SJSA1 (cell line): ENCODE results near the gene PARP4. TPM values are rescaled to one million over a fixed set of nuclear protein-coding genes. Genes with fewer than 3 reads are reported as not detected.
"Not testable (repeated sequence)": the region's sequence is repeated elsewhere in the genome, so short reads cannot be mapped to it uniquely, and the experiment has no call there.

Experiments used
- DNase-seq, 2 experiments: peaks; one replicate each; pipeline ENCODE4 v3.0.0-alpha.2; 2015 to 2020; ENCODE audit warnings: low spot score in 2 of 2, low read depth in 1 of 2
- H3K27ac ChIP-seq: fragments of 250-450 bp; sonication (Bioruptor Pico); 2 replicates; pipeline ENCODE4 v1.5.1; 2020; ENCODE audit warnings: mild to moderate bottlenecking, moderate library complexity
- H3K27me3 ChIP-seq: fragments of 250-450 bp; sonication (Bioruptor Pico); replicated peaks from 2 replicates; pipeline ENCODE4 v1.5.1; 2020; ENCODE audit warnings: mild to moderate bottlenecking, moderate library complexity
- H3K36me3 ChIP-seq: fragments of 250-450 bp; sonication (Bioruptor Pico); 2 replicates; pipeline ENCODE4 v1.5.1; 2020; ENCODE audit warnings: mild to moderate bottlenecking
- H3K4me1 ChIP-seq: fragments of 250-450 bp; sonication (Bioruptor Pico); replicated peaks from 2 replicates; pipeline ENCODE4 v1.6.1; 2021; ENCODE audit warnings: mild to moderate bottlenecking
- H3K4me3 ChIP-seq: fragments of 250-450 bp; sonication (Bioruptor Pico); 2 replicates; pipeline ENCODE4 v1.5.1; 2020; ENCODE audit warnings: mild to moderate bottlenecking
- H3K9me3 ChIP-seq: fragments of 250-450 bp; sonication (Bioruptor Pico); replicated peaks from 2 replicates; pipeline ENCODE4 v1.5.1; 2020; ENCODE audit warnings: mild to moderate bottlenecking
- total RNA-seq: library from RNA; depleted of rRNA; stranded (reverse); fragments of >200 nt; shearing (Covaris generic); gene quantifications from 2 replicates; pipeline ENCODE4 v1.2.3, GENCODE V29; 2014; rRNA removed

The PARP4 gene
- total RNA-seq, 1 experiment from 2014 or later, result 51.2 TPM

DNA sequence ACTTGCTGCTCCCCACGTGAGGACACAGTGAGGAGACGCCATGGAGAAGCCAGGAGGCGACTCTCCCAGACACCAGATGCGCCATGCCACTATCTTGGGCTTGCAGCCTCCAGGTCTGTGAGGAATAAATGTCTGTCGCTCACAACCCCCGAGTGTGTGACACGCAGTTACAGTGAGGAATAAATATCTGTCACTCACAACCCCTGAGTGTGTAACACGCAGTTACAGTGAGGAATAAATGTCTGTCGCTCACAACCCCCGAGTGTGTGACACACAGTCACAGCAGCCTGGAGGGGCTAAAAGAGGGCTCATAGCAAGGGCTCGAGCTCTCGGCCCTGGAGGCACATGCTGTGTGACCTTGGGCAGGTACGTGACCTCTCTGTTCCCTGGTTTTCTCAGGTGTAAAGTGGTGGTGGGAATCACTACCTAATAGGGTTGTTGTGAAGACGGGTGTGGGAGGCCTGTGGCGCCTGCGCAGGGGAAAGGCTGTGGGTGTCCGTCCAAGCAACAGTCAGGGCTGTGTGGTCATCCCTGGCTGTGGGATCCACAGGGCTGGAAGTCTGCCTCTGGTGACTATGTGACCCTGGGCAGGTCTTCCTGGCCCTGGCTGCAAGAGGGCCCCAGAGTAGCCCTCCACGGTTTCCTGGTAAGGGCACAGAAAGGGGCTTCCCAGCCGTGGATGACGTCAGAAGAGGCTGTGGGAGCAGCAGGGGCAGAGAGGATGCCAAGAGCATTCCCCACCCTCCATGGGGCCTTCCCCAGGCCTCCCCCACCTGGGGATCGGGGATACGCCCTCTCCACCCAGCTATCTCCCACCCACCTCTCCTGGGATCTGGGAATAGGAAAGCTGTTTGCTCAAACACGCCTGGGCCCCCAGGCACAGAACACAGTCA lies 125.5 kb downstream of the PARP4 start:
- Histone ChIP-seq H3K4me3 (no peak overlapping the region), H3K27ac (no peak overlapping the region), H3K27me3 (no peaks in the 10 kb centered on the region), H3K9me3 (no peaks in the 10 kb centered on the region), H3K36me3 (no peaks in the 10 kb centered on the region), H3K4me1 (no peaks in the 10 kb centered on the region)
- no peak for DNase-seq

GRCh38 chr13:24385902-24386301 lies 126.7 kb downstream of the PARP4 start:
- Histone ChIP-seq H3K27ac (no peak overlapping the region), H3K27me3 (no peaks in the 10 kb centered on the region), H3K9me3 (no peaks in the 10 kb centered on the region), H3K36me3 (no peaks in the 10 kb centered on the region), H3K4me3 (no peak overlapping the region), H3K4me1 (no peaks in the 10 kb centered on the region)
- no peak for DNase-seq

- not testable (repeated sequence) for H3K4me1 ChIP-seq, H3K4me3 ChIP-seq, H3K36me3 ChIP-seq, H3K27ac ChIP-seq, DNase-seq, H3K27me3 ChIP-seq, H3K9me3 ChIP-seq
These were observed 127.6 kb downstream of the PARP4 start for GRCh38 chr13:24384946-24385345.

DNA sequence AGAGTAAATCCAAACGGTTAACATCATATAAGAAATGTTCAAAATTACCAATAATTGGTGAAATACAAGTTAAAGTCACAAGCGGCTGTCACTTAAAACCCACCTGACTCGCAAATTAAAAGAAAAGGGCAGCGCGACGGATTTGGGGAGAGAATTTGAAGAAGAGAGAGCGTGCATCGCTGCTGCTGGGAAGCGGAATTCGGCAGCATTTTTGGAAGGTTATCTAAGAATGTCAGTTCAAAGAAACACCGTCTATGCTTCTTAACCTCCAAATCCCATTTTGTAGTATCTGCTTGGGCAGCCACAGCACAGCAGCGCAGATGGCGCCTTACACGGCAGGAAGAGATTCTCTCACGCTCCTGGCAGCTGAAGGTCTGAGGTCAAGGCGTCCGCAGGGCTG lies 128.5 kb downstream of the PARP4 start:
- not testable (repeated sequence) for H3K4me3 ChIP-seq

DNA sequence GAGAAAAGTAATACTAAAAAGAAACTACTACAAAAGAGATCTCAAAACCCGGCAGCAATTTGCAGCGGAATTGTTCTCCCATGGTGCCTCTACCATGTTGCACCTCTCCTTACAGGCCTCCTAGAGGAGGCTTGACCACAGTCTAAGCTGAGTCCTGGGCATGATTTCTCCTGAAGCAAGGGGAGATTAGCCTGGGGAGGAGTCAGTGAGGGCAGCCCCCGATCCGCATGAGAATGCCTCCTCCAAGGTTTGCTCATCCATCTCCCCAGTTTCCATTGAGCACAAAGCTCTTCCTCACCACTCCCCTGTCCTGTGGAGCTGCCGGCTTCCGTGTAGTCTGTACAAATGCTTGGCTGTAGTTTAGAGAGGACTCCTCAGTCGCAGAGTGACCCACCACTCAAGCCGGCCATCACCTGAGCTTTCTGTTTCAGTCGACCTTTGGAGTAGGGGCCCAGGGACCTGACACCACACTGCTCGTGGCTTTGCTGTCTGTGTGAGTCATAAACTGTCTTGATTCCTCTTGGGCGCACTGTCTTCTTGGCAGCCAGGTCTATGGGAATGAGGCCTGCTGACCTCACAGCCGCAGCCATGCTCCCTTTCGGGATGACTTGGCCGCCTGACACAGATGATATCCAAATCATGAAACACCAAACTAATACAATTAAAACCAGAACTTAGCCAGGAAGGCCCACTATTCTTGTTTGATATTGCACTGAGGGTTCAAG lies 130.9 kb downstream of the PARP4 start:
- no peak for DNase-seq

More for the DNA sequence above, 128.5 kb downstream of the PARP4 start:
- H3K4me1 ChIP-seq, H3K27me3 ChIP-seq, H3K27ac ChIP-seq, H3K9me3 ChIP-seq, H3K36me3 ChIP-seq, DNase-seq: not testable (repeated sequence)

DNA sequence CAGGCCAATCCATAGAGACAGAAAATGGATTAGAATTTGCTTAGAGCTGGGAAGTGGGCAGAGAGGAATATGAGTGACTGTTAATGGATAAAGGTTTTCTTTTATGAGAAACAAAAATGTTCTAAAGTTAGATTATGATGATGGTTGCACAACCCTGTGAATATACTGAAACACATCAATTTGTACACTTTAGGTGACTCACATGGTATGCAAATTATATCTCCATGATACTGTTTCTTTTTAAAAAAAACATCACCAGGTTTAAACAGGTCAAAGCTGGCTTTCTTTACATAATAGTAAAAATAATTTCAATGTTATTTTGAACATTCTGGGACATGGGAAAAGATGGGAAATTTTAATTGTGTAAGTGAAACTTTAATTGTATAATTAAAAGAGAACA lies 131.7 kb downstream of the PARP4 start:
- H3K4me1 ChIP-seq, H3K27me3 ChIP-seq, H3K9me3 ChIP-seq, DNase-seq, H3K27ac ChIP-seq, H3K4me3 ChIP-seq, H3K36me3 ChIP-seq: not testable (repeated sequence)

More for the DNA sequence above, 130.9 kb downstream of the PARP4 start:
- H3K4me1 ChIP-seq, result no peaks in the 10 kb centered on the region
- H3K9me3 ChIP-seq, result no peaks in the 10 kb centered on the region
- H3K4me3 ChIP-seq, result no peak overlapping the region
- no peak overlapping the region for H3K27ac ChIP-seq
- H3K36me3 ChIP-seq, result no peaks in the 10 kb centered on the region
- no peaks in the 10 kb centered on the region for H3K27me3 ChIP-seq

DNA sequence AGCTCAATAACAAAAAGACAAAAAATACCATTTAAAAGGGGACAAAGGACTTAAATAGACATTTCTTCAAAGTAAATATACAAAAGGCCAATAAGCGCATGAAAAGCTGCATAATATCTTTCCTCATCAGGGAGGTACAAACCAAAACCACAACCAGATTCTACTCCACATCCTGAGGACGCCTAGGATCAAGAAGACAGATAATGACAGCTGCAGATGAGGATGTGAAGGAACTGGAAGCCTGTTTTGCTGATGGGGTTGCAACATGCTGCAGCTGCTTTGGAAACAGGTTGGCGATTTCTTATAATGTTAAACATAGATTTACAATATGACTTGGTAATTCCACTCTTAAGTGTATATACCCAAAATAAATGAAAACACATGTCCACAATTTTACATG lies 132.4 kb downstream of the PARP4 start:
- not testable (repeated sequence) for H3K27ac ChIP-seq, DNase-seq, H3K36me3 ChIP-seq, H3K4me3 ChIP-seq, H3K9me3 ChIP-seq, H3K27me3 ChIP-seq, H3K4me1 ChIP-seq

DNA sequence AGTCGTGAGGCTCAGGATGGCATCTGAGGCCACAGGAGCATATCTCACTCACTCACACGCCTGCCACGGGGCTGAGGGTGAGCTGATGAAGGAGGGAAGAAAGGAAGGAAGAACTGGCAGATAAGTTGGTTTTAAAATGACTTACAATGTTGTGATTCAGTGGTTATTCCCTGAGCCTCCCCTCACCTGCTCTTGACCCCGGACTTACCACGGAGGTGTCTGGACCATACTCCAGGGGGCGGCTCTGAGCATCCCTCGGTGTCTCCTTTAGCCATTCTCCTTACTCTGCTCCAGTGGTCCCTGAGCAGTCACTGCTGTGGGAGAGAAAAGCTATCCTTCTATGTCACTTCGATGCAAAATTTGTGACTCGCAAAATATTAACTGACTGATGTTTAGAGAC lies 141.3 kb downstream of the PARP4 start:
- H3K4me3 ChIP-seq, H3K36me3 ChIP-seq, DNase-seq, H3K9me3 ChIP-seq, H3K27ac ChIP-seq, H3K27me3 ChIP-seq, H3K4me1 ChIP-seq: not testable (repeated sequence)

Other genes with a start within 250 kb of the PARP4 start
- not detected in 2 replicates for gene C1QTNF9, start 203.2 kb downstream of the PARP4 start, total RNA-seq
- gene ATP12A, start 167.6 kb upstream of the PARP4 start, total RNA-seq, result not detected in 2 replicates